ENCODE data around the gene SPOPL.

- TF ChIP-seq EP300 (IDR thresholded peaks at IDR 0.05; ENCODE audit: low read depth) (no peak), CTCF (IDR thresholded peaks at IDR 0.05) (no peak)
These were observed 118.9 kb downstream of the SPOPL start for GRCh38 chr2:138620431-138620830.

All from transverse colon (tissue), 3 donors.